ENCODE data around the gene IL1RL1. TPM values are rescaled to one million over a fixed set of nuclear protein-coding genes. Genes with fewer than 3 reads are reported as not detected.

IL1RL1 gene
- total and polyA plus RNA-seq, 2 experiments from 2014 or later = 0.35 TPM; not detected in 1

DNA sequence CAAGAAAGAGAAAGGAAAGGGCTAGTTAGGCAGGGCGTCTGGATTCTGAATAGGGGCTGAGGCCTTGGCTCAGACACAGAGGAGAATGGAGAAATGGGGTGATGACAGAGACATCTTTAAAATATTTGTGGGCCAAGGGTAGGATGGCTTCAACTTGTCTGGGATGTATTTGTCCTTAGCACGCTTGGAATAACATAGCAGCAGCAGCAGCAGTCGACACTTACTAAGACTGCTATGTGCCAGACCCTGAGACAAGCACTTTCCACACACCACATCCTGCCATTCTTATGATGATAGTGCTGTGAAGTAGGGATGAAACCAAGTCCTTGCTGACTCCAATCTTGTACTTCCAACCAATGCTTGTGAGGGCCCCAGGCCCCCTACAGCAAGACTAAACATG is 2.6 kb downstream of the IL1RL1 start:
- Histone ChIP-seq H3K9me3 (ENCODE audit: low read depth) (no peaks in the 10 kb centered on the region), H3K9me2 (ENCODE audit: insufficient read depth) (no peaks in the 10 kb centered on the region), H3K4me3 (no peak overlapping the region), H4K20me1 (ENCODE audit: insufficient read depth) (no peaks in the 10 kb centered on the region), H3K79me2 (ENCODE audit: insufficient read depth) (no peaks in the 10 kb centered on the region), H3K4me2 (ENCODE audit: unreplicated experiment) (no peak overlapping the region), H3K9ac (peak overlapping the region; percentile 31; the same call in 1 of the 2 replicates), H3K36me3 (ENCODE audit: low read depth) (no peaks in the 10 kb centered on the region), H3K27ac (peak overlapping the region; percentile 41), H3K27me3 (replicated peaks; ENCODE audit: insufficient read depth) (no peaks in the 10 kb centered on the region), H3F3A (ENCODE audit: insufficient read depth) (peaks cover 21% of the 10 kb centered on the region), H2AFZ (no peak overlapping the region), H3K4me1 (ENCODE audit: insufficient read depth) (peaks cover 24% of the 10 kb centered on the region)
- 36 to 40% methylated on average over 3 of the region's 3 CpGs for whole genome bisulfite sequencing, 2 experiments (ENCODE audit: low coverage in 1 of 2, low lambda C conversion rate in 2 of 2, missing lambda C conversion rate in 2 of 2)
- 0 out of 2 replicates have a peak, but pooled peaks have one; percentile 73 for TF ChIP-seq EZH2phosphoT487 (IDR thresholded peaks at IDR 0.05; ENCODE audit: insufficient read depth, low read depth)
- TF ChIP-seq EZH2 (IDR thresholded peaks at IDR 0.05; ENCODE audit: insufficient read depth, poor library complexity, severe bottlenecking) = no peak
- in situ Hi-C loops (cut with MboI) = no loop called here
- peak; percentile 58 for DNase-seq

DNA sequence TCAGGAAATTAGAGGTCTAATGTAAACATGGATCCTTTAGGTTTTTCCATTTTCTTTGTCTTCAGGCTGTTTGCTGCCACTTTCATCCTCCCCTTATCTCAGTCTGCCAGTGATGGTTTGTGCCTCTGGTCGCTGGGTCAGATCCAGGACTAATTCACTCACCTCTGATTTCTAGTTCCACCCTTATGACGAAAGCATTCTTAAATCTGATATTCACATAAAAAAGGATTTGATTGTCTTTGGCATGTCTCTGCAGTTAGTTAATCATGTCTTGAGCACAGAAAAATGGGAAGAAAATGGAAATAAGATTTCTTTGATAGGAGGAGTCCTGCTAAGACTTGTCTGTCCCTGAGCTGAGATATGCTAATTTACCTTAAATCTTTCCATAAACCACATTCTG is 4.6 kb downstream of the IL1RL1 start:
- H3K27ac ChIP-seq = no peak overlapping the region
- H3K9me3 ChIP-seq (ENCODE audit: low read depth) = no peaks in the 10 kb centered on the region
- H3F3A ChIP-seq (ENCODE audit: insufficient read depth) = peaks cover 21% of the 10 kb centered on the region
- no peak for TF ChIP-seq EZH2 (IDR thresholded peaks at IDR 0.05; ENCODE audit: insufficient read depth, poor library complexity, severe bottlenecking)
- no peak for TF ChIP-seq EZH2phosphoT487 (IDR thresholded peaks at IDR 0.05; ENCODE audit: insufficient read depth, low read depth)
- no peaks in the 10 kb centered on the region; the same call in 1 of the 2 replicates for H3K27me3 ChIP-seq (replicated peaks; ENCODE audit: insufficient read depth)
- 77 to 83% methylated on average over 2 of the region's 2 CpGs for WGBS, 2 experiments (ENCODE audit: low coverage in 1 of 2, low lambda C conversion rate in 2 of 2, missing lambda C conversion rate in 2 of 2)
- H3K79me2 ChIP-seq (ENCODE audit: insufficient read depth) = no peaks in the 10 kb centered on the region
- in situ Hi-C loops (cut with MboI) = no loop called here
- no peak overlapping the region for H3K4me2 ChIP-seq (ENCODE audit: unreplicated experiment)
- no peak overlapping the region for H3K9ac ChIP-seq
- no peak overlapping the region for H3K4me3 ChIP-seq
- H3K4me1 ChIP-seq (ENCODE audit: insufficient read depth) = peaks cover 24% of the 10 kb centered on the region
- H2AFZ ChIP-seq = no peak overlapping the region
- no peak for DNase-seq
- H3K9me2 ChIP-seq (ENCODE audit: insufficient read depth) = no peaks in the 10 kb centered on the region
- no peaks in the 10 kb centered on the region for H3K36me3 ChIP-seq (ENCODE audit: low read depth)
- H4K20me1 ChIP-seq (ENCODE audit: insufficient read depth) = no peaks in the 10 kb centered on the region

DNA sequence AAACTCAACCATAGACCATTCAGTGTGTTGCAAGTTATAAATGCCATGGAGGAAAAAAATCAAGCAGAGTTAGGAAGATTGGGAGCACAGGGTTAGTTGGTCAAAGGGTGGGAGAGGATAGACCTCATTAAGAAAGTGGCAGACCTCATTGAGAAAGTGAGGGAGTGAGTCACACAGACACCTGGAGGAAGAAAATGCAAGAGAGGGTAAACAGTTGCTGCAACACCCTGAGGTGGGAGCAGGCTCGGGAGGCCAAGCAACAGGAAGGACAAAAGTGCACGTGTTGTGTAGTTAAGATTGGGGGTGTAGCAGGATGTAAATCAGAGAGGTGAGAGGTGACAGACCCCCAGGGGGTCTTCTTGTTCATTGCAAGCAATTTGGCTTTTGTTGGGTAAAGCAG is 6.4 kb downstream of the IL1RL1 start:
- Histone ChIP-seq H4K20me1 (ENCODE audit: insufficient read depth) (no peaks in the 10 kb centered on the region), H3K9me3 (ENCODE audit: low read depth) (no peaks in the 10 kb centered on the region), H3K9me2 (ENCODE audit: insufficient read depth) (no peaks in the 10 kb centered on the region), H3F3A (ENCODE audit: insufficient read depth) (peaks cover 16% of the 10 kb centered on the region), H3K4me2 (ENCODE audit: unreplicated experiment) (no peak overlapping the region), H3K27me3 (replicated peaks; ENCODE audit: insufficient read depth) (no peaks in the 10 kb centered on the region; the same call in 1 of the 2 replicates), H3K36me3 (ENCODE audit: low read depth) (no peaks in the 10 kb centered on the region), H3K9ac (no peak overlapping the region), H3K4me3 (no peak overlapping the region), H3K4me1 (ENCODE audit: insufficient read depth) (peaks cover 18% of the 10 kb centered on the region), H3K79me2 (ENCODE audit: insufficient read depth) (no peaks in the 10 kb centered on the region), H3K27ac (no peak overlapping the region), H2AFZ (no peak overlapping the region)
- no peak for DNase-seq
- in situ Hi-C loops (cut with MboI) = no loop called here
- 54 to 55% methylated on average over 2 of the region's 2 CpGs for WGBS, 2 experiments (ENCODE audit: low coverage in 1 of 2, low lambda C conversion rate in 2 of 2, missing lambda C conversion rate in 2 of 2)
- TF ChIP-seq EZH2 (IDR thresholded peaks at IDR 0.05; ENCODE audit: insufficient read depth, poor library complexity, severe bottlenecking) (no peak), EZH2phosphoT487 (IDR thresholded peaks at IDR 0.05; ENCODE audit: insufficient read depth, low read depth) (no peak)

DNA sequence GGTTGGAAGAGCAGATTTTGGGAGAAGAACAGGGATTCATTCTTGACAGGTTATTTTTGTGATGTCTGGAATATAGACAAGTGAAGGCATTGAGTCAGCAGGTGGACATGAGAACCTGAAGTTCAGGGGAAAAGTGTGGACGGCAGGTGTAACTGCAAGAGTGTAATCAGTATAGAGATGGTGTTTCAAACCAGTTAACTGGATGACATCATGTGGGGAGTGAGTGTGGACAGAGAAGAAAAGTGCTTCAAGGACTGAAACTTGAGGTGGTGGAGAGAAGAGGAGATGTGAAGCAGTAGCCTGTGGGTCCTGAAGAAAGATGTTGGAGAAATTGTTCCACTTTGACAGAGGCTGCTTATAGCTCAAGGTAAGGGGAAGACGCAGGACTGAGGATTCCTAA is 7.1 kb downstream of the IL1RL1 start:
- Histone ChIP-seq H3K4me2 (ENCODE audit: unreplicated experiment) (no peak overlapping the region), H3K9me3 (ENCODE audit: low read depth) (no peaks in the 10 kb centered on the region), H3K79me2 (ENCODE audit: insufficient read depth) (no peaks in the 10 kb centered on the region), H3K9me2 (ENCODE audit: insufficient read depth) (no peaks in the 10 kb centered on the region), H3K27me3 (replicated peaks; ENCODE audit: insufficient read depth) (no peaks in the 10 kb centered on the region; the same call in 1 of the 2 replicates), H3F3A (ENCODE audit: insufficient read depth) (peaks cover 11% of the 10 kb centered on the region), H3K4me1 (ENCODE audit: insufficient read depth) (peaks cover 12% of the 10 kb centered on the region), H4K20me1 (ENCODE audit: insufficient read depth) (no peaks in the 10 kb centered on the region), H3K9ac (no peak overlapping the region), H2AFZ (no peak overlapping the region), H3K36me3 (ENCODE audit: low read depth) (no peaks in the 10 kb centered on the region), H3K4me3 (no peak overlapping the region), H3K27ac (no peak overlapping the region)
- DNase-seq = no peak
- no peak for TF ChIP-seq EZH2phosphoT487 (IDR thresholded peaks at IDR 0.05; ENCODE audit: insufficient read depth, low read depth)
- no peak for TF ChIP-seq EZH2 (IDR thresholded peaks at IDR 0.05; ENCODE audit: insufficient read depth, poor library complexity, severe bottlenecking)
- in situ Hi-C loops (cut with MboI) = no loop called here
- WGBS, 2 experiments (ENCODE audit: low coverage in 1 of 2, low lambda C conversion rate in 2 of 2, missing lambda C conversion rate in 2 of 2) = 93 to 97% methylated on average over 2 of the region's 2 CpGs

All from GM23248 (cell line).